DOHH2 (cell line): Measurements from ENCODE around the gene GAPT.

Experiments used
- EZH2phosphoT487 ChIP-seq: fragments of 200-600 bp; sonication (generic); IDR thresholded peaks from 2 replicates; pipeline ENCODE4 v1.6.1; 2017; ENCODE audit warnings: borderline replicate concordance, mild to moderate bottlenecking, antibody characterized with exemption, low read length, moderate library complexity, mixed read lengths
- TF ChIP-seq, protein P1 (sequence below): fragments of 200-600 bp; sonication (generic); IDR thresholded peaks from one replicate; pipeline ENCODE4 v1.5.1; 2014; ENCODE audit warnings: antibody characterized with exemption, mild to moderate bottlenecking, low read depth, low read length; ENCODE audit not compliant: poor library complexity, severe bottlenecking

- no peak for TF ChIP-seq EZH2phosphoT487
- TF ChIP-seq, protein P1, sequence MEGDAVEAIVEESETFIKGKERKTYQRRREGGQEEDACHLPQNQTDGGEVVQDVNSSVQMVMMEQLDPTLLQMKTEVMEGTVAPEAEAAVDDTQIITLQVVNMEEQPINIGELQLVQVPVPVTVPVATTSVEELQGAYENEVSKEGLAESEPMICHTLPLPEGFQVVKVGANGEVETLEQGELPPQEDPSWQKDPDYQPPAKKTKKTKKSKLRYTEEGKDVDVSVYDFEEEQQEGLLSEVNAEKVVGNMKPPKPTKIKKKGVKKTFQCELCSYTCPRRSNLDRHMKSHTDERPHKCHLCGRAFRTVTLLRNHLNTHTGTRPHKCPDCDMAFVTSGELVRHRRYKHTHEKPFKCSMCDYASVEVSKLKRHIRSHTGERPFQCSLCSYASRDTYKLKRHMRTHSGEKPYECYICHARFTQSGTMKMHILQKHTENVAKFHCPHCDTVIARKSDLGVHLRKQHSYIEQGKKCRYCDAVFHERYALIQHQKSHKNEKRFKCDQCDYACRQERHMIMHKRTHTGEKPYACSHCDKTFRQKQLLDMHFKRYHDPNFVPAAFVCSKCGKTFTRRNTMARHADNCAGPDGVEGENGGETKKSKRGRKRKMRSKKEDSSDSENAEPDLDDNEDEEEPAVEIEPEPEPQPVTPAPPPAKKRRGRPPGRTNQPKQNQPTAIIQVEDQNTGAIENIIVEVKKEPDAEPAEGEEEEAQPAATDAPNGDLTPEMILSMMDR: no peak
Measured at GRCh38 chr5:58458743-58459145, 32.5 kb upstream of the GAPT start.
